NCI-H1092 treated with DMSO at 0.1 percent for 48 hours (cell line): ENCODE results near the gene ZNF521.
"Not testable (repeated sequence)": the region's sequence is repeated elsewhere in the genome, so short reads cannot be mapped to it uniquely, and the experiment has no call there.

Experiments
- DNase-seq: peaks from one replicate; lab custom pipeline; 2025; lab: John Stamatoyannopoulos, UW

ZNF521 gene

DNA sequence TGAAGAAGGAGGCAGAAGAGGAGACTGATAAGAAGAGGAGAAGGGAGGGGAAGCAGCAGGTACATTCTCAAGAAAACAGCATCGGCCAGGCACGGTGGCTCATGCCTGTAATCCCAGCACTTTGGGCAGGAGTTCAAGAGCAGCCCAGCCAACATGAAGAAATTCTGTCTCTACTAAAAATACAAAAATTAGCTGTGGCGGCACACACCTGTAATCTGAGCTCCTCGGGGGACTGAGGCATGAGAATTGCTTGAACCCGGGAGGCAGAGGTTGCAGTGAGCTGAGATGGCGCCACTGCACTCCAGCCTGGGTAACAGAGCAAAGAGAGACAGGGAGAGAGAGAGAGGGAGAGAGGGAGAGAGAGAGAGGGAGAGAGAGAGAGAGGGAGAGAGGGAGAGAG is 318.8 kb downstream of the ZNF521 start:
- not testable (repeated sequence) for DNase-seq

GRCh38 chr18:25029802-25030201 is 322.2 kb downstream of the ZNF521 start:
- no peak for DNase-seq

DNA sequence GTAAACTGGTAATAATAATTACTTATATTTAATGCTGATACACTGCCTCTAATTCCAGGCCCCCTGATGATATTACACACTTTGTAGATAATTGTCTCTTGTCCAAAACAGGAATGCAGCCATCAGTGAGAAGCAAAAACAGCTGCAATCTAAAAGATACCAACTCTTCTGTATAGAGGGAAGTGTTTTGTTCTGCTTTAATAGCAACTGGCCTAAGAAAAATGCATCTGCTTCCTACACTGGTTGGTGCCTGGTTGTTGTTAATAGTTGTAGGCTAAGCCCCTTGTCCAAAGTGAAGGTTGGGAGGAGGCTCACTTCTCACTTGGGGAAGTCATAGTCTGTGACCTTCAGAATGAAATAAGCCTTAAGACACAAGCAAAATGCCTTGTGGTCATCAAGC is 332.0 kb downstream of the ZNF521 start:
- no peak for DNase-seq

DNA sequence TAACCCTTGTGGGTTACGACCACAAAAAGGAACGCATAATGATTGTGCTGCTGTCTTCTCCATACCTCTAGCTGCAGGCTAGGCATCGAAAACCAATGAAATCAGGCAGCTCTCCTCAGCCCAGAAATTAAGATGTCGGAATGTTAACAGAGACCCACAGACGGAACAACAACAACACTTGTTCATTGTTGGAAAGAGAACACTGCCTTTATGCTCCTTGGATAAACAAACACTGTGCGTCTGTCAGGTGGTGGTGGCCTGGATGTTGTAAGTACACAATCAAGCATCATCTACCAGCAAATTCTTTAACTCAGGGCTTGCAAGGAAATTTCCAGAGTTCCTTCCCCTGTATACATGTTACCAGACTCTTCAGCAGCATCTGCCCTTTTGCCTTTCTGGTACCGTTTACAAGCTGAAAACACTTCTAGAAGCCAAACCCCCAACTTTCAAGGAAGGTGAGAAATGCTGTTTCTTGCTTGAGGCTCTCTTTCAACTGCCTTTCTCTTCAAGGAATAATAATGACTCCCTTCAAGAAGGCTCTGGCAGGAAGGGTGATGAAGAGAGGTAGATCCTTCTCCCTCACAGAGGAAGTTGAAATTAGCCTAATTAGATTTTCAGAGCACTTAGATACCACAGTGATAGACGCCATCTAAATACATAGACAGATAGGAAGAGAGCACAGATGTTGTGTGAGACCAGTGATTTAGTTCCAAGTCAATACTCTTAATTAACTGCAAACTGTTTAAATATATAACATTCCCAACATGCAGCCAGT is 332.7 kb downstream of the ZNF521 start:
- no peak for DNase-seq

GRCh38 chr18:25016666-25017065 is 335.3 kb downstream of the ZNF521 start:
- no peak for DNase-seq

- no peak for DNase-seq
These were observed 335.8 kb downstream of the ZNF521 start for GRCh38 chr18:25016181-25016580.
